ENCODE results near the gene KCNG3.

The KCNG3 gene

DNA sequence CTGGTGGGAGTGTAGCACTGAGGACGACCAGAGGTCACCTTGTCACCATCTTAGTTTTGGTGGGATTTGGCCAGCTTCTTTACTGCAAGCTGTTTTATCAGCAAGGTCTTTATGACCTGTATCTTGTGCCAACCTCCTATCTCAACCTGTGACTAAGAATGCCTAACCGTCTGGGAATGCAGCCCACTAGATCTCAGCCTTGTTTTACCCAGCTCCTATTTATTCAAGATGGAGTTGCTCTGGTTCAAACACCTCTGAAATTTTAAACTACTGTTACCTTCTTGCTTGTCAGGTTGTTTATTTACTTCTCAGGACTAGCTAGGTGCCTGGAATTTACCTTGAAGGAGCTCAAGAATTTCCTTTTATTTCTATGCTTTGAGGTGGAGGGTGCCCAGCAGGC lies 9.5 kb upstream of the KCNG3 start:
- H3K4me3 ChIP-seq (ENCODE audit: control insufficient read depth, low read depth, low read length), result no peak overlapping the region
- TF ChIP-seq, protein P1, sequence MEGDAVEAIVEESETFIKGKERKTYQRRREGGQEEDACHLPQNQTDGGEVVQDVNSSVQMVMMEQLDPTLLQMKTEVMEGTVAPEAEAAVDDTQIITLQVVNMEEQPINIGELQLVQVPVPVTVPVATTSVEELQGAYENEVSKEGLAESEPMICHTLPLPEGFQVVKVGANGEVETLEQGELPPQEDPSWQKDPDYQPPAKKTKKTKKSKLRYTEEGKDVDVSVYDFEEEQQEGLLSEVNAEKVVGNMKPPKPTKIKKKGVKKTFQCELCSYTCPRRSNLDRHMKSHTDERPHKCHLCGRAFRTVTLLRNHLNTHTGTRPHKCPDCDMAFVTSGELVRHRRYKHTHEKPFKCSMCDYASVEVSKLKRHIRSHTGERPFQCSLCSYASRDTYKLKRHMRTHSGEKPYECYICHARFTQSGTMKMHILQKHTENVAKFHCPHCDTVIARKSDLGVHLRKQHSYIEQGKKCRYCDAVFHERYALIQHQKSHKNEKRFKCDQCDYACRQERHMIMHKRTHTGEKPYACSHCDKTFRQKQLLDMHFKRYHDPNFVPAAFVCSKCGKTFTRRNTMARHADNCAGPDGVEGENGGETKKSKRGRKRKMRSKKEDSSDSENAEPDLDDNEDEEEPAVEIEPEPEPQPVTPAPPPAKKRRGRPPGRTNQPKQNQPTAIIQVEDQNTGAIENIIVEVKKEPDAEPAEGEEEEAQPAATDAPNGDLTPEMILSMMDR (conservative IDR thresholded peaks at IDR 0.05; ENCODE audit: control insufficient read depth, insufficient read depth, low read depth, low read length), result no peak
- DNase-seq (ENCODE audit: low read depth), result no peak

DNA sequence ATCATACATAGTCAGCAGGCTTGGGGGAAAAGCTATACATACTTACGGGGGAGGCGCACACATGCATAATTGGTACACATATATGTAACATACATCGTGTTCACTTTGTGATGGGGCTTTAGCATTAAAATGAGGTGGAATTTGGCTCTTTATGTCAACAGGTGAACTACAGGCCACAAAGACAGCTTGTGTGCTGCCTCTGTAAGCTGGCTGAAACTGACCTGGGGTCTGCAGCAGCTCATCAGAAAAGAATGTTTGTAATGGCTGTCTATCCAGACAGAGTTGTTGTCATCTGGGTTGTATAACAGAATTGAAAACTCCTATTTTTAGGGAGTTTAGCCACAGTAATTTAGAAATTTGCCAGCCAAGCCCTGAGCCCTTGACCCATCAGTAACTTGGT lies 4.7 kb upstream of the KCNG3 start:
- TF ChIP-seq, protein P1 (conservative IDR thresholded peaks at IDR 0.05; ENCODE audit: control insufficient read depth, insufficient read depth, low read depth, low read length), result no peak
- no peak for DNase-seq (ENCODE audit: low read depth)
- H3K4me3 ChIP-seq (ENCODE audit: control insufficient read depth, low read depth, low read length), result no peak overlapping the region

DNA sequence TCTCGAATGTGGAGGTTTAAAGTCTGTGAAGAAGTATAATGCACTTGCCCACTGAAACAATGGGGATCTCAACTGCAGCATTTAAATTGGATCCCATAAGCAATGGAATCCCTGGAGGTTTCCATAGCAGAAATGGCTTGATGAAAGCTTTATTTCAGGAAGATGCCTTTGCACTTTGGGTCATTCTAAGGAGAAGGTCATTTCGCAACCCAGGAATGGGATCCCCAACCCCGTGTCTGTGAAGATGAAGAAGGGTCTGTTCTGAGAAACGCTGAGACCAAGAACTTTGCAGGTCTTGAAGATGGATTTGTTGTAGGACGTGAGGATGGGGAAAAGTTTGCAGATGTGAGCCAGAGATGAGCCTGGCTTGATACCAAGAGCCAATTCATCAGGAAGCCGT lies 1.8 kb upstream of the KCNG3 start:
- DNase-seq (ENCODE audit: low read depth), result no peak
- TF ChIP-seq, protein P1 (conservative IDR thresholded peaks at IDR 0.05; ENCODE audit: control insufficient read depth, insufficient read depth, low read depth, low read length), result no peak
- no peak overlapping the region for H3K4me3 ChIP-seq (ENCODE audit: control insufficient read depth, low read depth, low read length)

DNA sequence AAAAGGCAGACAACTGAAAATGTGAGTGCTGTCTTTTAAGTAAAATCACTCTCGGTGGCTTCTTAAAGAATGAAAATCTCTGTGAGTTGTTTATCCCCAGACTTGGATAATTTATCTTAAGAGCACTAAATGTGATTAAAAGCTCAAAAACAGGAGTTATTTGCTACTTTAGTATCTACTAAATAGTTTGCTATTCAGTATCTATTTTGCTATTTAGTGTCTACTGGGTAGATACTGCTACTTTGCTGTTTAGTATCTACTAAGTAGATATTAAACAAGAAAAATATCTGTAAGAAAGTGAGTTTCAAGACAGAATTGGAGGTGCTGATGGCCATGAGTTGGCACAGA lies 1.4 kb upstream of the KCNG3 start:
- DNase-seq (ENCODE audit: low read depth), result no peak
- no peak overlapping the region for H3K4me3 ChIP-seq (ENCODE audit: control insufficient read depth, low read depth, low read length)
- TF ChIP-seq, protein P1 (conservative IDR thresholded peaks at IDR 0.05; ENCODE audit: control insufficient read depth, insufficient read depth, low read depth, low read length), result no peak

DNA sequence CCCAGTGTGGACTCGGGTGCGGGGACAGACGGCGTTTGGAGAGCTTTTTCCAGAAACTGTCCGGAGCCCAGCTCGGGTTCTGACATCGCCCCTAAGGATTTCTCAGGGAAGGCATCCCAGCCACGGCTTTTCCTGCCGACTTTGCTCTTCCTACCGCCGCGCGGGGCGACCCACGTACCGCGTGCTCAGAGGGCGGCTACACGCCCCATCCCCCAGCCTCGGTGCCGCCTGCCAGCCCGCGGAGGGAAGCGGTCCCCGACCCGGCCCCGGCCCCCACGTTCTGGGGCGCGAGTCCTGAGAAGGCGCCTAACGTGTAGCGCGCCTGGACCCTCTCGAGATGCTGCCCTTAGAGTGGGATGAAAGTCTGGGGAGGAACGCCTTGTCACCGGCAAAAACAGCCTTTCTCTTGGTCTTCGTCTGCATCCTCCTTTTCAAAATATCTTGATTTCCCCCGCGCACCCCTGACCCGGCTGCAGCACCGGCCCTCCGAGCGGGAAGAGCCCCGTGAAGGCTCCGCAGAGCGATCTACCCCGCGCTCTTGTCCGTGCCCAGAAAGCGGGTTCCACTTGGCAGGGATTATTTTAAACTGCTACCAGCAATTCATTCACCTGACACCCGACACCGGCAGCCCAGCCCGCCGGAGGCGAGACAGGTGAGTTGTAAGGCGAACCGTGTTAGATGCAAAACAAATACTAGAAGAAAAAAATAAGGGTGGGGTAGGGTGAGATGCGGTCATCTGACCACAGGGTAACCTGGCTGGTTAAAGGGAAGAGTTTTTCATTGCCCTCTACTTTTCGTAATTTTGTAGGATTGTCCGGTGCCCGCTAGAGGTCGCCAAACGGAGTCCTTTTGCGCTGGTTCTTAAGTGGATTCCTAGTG lies 812 bp upstream of the KCNG3 start:
- TF ChIP-seq, protein P1 (conservative IDR thresholded peaks at IDR 0.05; ENCODE audit: control insufficient read depth, insufficient read depth, low read depth, low read length), result peak; percentile 93
- DNase-seq (ENCODE audit: low read depth), result peak; percentile 76
- H3K4me3 ChIP-seq (ENCODE audit: control insufficient read depth, low read depth, low read length), result peak overlapping the region; percentile 49

DNA sequence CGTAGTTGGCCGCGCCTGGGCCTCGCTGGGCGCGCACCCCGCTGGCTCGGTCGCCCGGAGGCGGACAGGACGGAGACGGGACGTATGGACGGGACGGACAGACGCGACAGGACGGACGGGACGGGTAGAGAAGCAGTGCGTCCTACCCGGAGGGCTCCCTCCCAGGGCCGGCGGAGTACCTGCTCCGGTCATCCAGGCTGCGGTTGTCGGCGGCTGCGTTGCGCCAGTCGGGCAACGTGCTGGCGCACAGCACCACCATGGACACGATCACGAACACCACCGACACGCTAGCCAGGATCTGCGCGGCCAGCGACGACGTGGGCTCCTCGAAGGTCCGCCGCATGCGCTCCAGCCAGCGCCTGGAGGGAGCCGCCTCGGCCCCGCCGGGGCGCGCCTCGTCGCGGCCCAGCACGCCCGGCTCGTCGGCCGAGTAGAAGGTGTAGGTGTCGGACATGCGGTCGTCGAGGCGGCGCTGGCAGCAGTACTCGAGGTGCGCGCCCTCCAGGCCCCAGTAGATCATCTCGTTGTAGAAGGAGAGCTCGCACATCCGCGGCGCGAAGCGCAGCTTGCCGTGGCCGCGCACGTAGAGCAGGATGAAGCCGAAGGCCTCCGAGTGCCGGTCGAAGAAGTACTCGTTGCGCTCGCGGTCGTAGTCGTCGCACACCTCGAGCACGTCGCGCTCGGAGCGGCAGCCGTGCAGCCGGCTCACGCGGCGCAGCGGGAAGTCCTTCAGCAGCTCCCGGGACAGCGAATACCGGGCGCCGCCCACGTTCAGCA lies 903 bp downstream of the KCNG3 start:
- TF ChIP-seq, protein P1 (conservative IDR thresholded peaks at IDR 0.05; ENCODE audit: control insufficient read depth, insufficient read depth, low read depth, low read length), result no peak
- no peak overlapping the region for H3K4me3 ChIP-seq (ENCODE audit: control insufficient read depth, low read depth, low read length)
- DNase-seq (ENCODE audit: low read depth), result no peak

Measured in fibroblast of mammary gland (primary cell).